Measurements from ENCODE around the gene PCYOX1L. TPM values are rescaled to one million over a fixed set of nuclear protein-coding genes. Genes with fewer than 3 reads are reported as not detected.

PCYOX1L gene
- total and polyA plus RNA-seq, 2 of the 8 experiments (the other 6 are each of a cell fraction or from before 2014, with no cell fraction given) = 6.8 to 17.2 TPM

DNA sequence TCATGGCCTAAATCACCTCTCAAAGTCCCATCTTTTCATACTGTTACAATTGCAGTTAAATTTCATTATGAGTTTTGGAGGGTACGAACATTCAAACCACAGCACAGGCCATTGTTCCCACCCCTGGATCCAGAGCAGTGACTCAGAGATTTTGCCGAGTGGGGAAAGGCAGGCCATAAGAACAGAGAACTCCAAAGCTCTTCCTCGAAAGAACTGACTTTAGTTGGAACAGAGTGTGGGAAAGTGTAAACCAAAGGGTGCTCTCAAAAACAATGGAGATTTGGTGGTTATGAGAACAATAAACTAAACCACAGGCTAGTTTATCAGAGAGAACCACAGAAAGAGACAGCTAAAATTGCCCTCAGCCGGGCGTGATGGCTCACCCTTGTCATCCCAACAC lies 32.0 kb upstream of the PCYOX1L start (continued):
- TF ChIP-seq FOSL1 (IDR thresholded peaks at IDR 0.05; ENCODE audit: insufficient read depth, low read depth, low read length) = no peak
- no peak for TF ChIP-seq CHD2 (IDR thresholded peaks at IDR 0.05; ENCODE audit: low read length)
- TF ChIP-seq, protein P1, sequence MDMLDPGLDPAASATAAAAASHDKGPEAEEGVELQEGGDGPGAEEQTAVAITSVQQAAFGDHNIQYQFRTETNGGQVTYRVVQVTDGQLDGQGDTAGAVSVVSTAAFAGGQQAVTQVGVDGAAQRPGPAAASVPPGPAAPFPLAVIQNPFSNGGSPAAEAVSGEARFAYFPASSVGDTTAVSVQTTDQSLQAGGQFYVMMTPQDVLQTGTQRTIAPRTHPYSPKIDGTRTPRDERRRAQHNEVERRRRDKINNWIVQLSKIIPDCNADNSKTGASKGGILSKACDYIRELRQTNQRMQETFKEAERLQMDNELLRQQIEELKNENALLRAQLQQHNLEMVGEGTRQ (IDR thresholded peaks at IDR 0.05; ENCODE audit: low read length) = no peak
- no peak for TF ChIP-seq SIX5 (IDR thresholded peaks at IDR 0.05; ENCODE audit: low read depth, low read length)
